ENCODE data around the gene PIAS4.
A peak's percentile ranks its signal among the peaks of the same experiment; 100 is the strongest.

Gene PIAS4

DNA sequence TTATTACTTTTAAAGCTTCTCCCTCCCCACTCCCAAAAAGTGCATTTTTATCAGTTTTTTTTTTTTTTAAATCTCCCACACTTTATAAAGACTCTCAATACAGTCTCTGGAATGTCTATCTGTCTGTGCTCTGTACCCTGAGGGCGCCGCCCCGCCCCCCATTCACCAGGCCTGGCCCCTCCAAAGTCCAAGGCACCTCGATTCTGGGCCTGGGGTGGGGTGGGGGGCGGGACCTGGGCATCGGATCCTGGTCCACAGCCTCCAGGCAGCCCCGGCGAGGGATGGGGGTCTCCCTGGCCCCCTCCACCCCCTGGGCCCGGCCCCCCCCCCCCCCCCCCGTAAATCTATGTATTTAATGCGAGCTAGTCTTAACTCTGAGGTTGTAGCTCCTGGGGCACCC, 35.9 kb downstream of the PIAS4 start:
- Mint-ChIP-seq H3K4me3 (no peak overlapping the region), H3K4me1 (ENCODE audit: low read depth) (peaks cover 2% of the 10 kb centered on the region), H3K27me3 (ENCODE audit: low read depth) (no peaks in the 10 kb centered on the region), H3K9me3 (no peaks in the 10 kb centered on the region), H3K36me3 (ENCODE audit: low read depth) (peaks cover 10% of the 10 kb centered on the region), H3K27ac (no peak overlapping the region)
- no peak for DNase-seq (ENCODE audit: low spot score)

DNA sequence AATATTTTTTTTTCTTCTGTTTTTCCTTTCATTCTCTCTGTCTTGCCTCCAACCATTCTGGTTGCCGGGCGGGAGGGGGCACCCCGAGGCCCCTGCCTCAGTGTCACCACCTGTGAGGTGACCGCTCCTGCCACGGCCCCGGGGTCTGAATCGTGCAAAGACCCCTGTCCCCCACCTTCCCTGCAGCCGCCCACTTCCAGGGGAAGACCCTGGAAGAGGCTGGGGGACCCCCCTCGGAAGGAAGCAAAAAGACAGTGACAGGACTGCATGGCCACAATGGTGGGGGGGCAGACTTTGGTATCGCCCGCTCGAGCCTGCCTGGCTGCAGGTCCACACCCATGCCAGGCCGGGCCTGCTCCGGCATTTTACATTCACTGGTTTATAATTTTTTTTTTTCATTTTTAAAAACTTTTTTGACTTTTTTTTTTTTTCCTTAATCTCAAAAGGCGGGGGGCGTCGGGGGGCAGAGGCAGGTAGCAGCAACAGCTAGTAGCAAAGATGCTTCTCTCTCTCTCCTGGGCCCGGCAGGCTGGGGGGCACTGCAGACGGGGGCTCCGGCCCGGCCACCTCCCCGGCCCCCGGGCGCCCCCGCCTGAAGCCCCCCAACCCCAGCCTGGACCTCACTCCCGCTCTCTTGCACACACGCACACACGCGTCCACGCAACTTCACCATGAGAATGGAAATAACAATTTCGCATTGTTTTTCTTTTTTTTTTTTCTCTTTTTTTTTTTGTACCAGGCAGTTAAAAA, 36.6 kb downstream of the PIAS4 start:
- Mint-ChIP-seq H3K4me3 (no peak overlapping the region), H3K27me3 (ENCODE audit: low read depth) (no peaks in the 10 kb centered on the region), H3K9me3 (no peaks in the 10 kb centered on the region), H3K4me1 (ENCODE audit: low read depth) (peaks cover 2% of the 10 kb centered on the region), H3K36me3 (ENCODE audit: low read depth) (peaks cover 11% of the 10 kb centered on the region), H3K27ac (no peak overlapping the region)
- no peak for DNase-seq (ENCODE audit: low spot score)

DNA sequence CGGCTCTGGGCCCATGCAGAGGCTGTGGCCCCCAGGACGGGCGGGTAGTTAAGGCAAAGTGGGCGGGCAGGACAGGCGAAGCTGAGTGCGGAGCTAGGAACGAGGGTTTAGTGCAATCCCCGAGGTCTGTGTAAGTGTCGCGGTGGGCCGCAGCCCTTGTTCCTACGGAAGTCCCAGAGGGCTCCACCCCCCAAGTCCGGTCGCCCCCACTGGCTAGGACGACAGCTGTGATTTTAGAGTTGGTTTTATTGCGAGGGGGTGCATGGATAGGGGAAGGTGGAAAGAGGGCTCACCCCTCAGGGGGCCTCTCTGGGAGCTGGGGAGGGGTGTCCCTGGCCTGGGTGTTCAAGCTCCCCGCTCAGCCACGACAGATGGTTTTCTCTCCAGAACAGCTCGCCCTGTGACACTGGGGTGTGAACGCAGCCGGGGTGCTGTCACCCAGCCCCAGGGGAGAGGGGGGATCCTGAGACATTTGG, 37.5 kb downstream of the PIAS4 start:
- peaks cover 4% of the 10 kb centered on the region for H3K4me1 Mint-ChIP-seq (ENCODE audit: low read depth)
- H3K4me3 Mint-ChIP-seq = no peak overlapping the region
- H3K9me3 Mint-ChIP-seq = no peaks in the 10 kb centered on the region
- no peak overlapping the region for H3K27ac Mint-ChIP-seq
- H3K27me3 Mint-ChIP-seq (ENCODE audit: low read depth) = no peaks in the 10 kb centered on the region
- DNase-seq (ENCODE audit: low spot score) = no peak
- peaks cover 15% of the 10 kb centered on the region for H3K36me3 Mint-ChIP-seq (ENCODE audit: low read depth)

DNA sequence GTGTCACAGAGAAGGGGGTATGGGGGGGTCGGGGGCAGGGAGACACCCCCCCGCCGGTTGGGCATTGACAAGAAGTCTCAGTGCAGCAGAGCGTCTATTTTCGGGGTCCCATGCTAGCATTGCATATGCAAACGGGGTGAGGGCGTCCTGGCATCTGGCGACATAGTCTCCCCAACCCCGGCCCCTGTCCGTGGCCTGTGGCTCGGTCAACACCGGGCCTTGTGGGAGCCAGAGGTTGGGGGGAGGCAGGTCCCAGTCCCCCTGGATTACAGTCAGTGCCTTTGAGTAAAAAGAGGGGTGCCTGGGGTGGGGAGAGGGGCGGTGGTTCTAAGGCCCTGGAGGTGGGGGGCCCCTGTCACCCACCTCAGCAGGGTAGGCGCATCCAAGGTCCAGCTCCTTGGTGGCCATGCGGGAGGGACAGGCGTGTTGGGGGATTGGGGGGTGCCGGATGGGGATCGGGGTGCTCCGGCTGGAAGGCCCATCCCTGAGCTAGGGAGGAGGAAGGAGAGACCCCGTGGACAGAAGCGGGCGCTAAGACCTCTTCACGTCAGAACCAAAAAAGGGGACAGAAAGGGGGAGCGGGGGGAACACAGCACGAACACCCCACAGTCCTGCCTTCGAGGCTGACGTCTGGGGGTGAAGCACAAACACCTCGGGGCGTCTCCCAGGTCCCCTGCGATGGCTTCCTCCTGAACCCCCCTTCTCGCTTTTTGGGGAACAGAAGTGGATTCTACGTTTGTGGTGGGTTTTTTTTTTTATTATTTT, 38.2 kb downstream of the PIAS4 start:
- DNase-seq (ENCODE audit: low spot score) = no peak
- Mint-ChIP-seq H3K36me3 (ENCODE audit: low read depth) (peaks cover 17% of the 10 kb centered on the region), H3K4me1 (ENCODE audit: low read depth) (peaks cover 2% of the 10 kb centered on the region), H3K27ac (no peak overlapping the region), H3K9me3 (no peaks in the 10 kb centered on the region), H3K4me3 (no peak overlapping the region), H3K27me3 (ENCODE audit: low read depth) (no peaks in the 10 kb centered on the region)

DNA sequence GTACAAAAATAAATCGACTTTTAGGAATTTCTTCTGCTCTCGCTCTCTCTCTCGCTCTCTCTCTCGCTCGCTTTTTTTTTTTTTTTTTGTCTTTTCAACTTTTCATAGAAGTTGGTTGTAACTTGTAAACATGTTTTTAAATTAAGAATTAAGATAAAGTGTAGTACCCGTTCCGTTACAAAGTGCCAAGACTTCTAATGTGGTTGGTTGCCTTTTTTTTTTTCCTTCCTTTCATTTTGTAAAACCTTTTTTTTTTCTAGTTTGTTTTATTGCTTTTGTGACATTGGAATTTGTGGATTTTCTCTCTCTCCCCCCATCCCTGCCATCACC, 38.8 kb downstream of the PIAS4 start:
- Mint-ChIP-seq H3K9me3 (no peaks in the 10 kb centered on the region), H3K36me3 (ENCODE audit: low read depth) (peaks cover 21% of the 10 kb centered on the region), H3K27ac (no peak overlapping the region), H3K27me3 (ENCODE audit: low read depth) (no peaks in the 10 kb centered on the region), H3K4me1 (ENCODE audit: low read depth) (peaks cover 3% of the 10 kb centered on the region), H3K4me3 (no peak overlapping the region)
- DNase-seq (ENCODE audit: low spot score) = no peak

DNA sequence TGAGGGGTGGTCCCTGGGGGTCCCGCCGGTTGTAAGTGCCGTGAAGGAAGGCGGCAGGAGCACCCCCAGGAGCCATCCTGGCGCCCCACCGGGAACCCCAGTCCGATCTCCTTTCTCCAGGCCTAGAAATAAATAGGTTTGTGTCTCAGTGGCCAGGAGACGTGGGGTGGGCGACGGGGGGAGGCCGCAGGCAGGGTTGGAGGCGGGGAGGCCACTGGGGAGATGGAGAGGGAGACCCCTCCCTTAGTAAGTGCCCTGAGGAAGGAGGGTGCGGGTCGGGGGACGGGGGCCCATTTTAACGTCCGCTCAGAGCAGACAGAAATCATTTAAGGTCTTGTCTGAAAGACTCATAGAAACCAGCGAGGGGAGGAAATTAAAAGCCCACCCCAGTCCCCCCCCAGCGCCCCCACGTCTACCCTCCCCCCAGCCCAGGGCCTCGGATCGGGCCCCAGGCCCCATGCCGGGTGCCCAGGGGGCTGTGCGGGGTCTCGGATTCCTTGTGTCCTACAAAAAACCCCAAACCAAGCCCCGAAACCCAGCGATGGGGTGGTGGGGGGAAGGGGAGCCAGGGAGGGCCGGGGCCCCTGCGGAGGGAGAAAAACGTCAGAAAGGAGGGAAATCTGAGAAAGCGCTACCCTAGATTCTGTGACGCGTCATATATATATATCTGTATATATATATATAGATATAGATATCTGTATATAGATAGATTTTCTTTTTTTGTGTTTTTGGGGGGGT, 39.6 kb downstream of the PIAS4 start:
- no peak for DNase-seq (ENCODE audit: low spot score)
- Mint-ChIP-seq H3K9me3 (no peaks in the 10 kb centered on the region), H3K27ac (no peak overlapping the region), H3K4me3 (no peak overlapping the region), H3K27me3 (ENCODE audit: low read depth) (no peaks in the 10 kb centered on the region), H3K36me3 (ENCODE audit: low read depth) (peaks cover 23% of the 10 kb centered on the region), H3K4me1 (ENCODE audit: low read depth) (peaks cover 4% of the 10 kb centered on the region)

DNA sequence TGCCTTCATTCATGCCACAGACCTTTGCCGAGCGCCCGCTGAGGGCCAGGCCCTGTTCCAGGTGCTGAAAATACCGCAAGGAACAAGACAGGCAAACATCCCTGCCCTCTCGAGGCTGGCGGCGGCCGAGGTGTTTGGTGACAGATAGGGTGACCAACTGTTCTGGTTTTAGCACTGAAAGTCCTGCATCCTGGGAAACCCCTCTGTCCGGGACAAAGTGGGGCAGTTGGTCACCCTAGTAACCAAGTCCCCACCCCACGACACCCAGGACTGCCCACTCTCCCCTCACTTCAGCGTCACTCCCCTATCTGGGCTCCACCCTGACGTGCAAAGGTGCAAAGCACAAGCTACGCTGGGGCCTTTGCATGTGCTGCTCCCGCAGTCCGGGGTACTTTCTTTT, 41.9 kb downstream of the PIAS4 start:
- no peaks in the 10 kb centered on the region for H3K9me3 Mint-ChIP-seq
- no peak overlapping the region for H3K4me3 Mint-ChIP-seq
- H3K27me3 Mint-ChIP-seq (ENCODE audit: low read depth) = no peaks in the 10 kb centered on the region
- no peak overlapping the region for H3K27ac Mint-ChIP-seq
- peaks cover 12% of the 10 kb centered on the region for H3K4me1 Mint-ChIP-seq (ENCODE audit: low read depth)
- DNase-seq (ENCODE audit: low spot score) = no peak
- peaks cover 34% of the 10 kb centered on the region for H3K36me3 Mint-ChIP-seq (ENCODE audit: low read depth)

DNA sequence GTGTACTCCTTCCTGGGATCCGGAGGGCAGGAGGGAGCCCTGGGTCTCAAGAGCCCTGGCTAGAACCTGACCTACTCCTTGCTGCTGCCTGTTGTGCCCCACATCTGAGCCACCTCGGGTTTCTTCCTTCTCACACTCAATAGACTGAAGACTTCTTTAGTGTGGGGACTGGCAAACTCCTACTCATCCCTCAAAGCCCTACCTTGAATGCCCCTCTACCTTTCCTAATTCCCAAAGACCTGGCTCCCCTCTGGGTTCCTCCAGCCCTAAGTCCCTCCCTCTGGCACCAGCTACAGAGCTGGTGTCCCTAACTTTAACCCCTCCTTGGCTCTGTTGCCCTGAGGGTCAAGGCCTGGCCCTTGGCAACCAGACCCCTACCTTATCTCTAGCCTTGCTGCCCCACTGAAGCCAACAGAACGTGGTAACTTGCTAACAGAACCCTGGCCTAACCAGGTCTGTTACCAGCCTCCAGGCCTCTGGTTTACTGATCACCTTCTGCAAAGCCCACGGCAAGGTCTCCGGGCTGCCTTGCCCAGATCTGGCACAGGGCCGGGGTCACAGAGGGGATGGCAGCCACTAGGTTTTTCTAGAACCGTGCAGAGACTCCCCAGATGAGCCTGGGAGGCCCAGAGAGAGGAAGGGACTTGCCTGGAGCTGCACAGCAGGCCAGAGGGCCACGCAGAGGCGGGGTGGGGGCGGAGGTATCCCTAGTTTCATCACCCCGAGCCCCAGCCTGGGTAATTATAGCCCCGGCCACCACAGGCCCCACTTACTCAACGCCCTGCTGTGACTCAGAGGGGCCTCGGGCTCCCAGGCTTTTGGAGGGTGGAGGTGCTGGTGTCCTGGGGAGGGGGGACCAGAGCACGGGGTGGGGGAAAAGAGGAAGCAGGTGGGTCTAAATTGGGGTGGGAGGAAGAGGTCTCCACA, 43.9 kb downstream of the PIAS4 start:
- peak; percentile 45 for DNase-seq (ENCODE audit: low spot score)
- H3K4me3 Mint-ChIP-seq = no peak overlapping the region
- H3K9me3 Mint-ChIP-seq = no peaks in the 10 kb centered on the region
- no peaks in the 10 kb centered on the region for H3K27me3 Mint-ChIP-seq (ENCODE audit: low read depth)
- peak overlapping the region; percentile 55 for H3K27ac Mint-ChIP-seq
- peaks cover 12% of the 10 kb centered on the region for H3K4me1 Mint-ChIP-seq (ENCODE audit: low read depth)
- peaks cover 42% of the 10 kb centered on the region for H3K36me3 Mint-ChIP-seq (ENCODE audit: low read depth)

DNA sequence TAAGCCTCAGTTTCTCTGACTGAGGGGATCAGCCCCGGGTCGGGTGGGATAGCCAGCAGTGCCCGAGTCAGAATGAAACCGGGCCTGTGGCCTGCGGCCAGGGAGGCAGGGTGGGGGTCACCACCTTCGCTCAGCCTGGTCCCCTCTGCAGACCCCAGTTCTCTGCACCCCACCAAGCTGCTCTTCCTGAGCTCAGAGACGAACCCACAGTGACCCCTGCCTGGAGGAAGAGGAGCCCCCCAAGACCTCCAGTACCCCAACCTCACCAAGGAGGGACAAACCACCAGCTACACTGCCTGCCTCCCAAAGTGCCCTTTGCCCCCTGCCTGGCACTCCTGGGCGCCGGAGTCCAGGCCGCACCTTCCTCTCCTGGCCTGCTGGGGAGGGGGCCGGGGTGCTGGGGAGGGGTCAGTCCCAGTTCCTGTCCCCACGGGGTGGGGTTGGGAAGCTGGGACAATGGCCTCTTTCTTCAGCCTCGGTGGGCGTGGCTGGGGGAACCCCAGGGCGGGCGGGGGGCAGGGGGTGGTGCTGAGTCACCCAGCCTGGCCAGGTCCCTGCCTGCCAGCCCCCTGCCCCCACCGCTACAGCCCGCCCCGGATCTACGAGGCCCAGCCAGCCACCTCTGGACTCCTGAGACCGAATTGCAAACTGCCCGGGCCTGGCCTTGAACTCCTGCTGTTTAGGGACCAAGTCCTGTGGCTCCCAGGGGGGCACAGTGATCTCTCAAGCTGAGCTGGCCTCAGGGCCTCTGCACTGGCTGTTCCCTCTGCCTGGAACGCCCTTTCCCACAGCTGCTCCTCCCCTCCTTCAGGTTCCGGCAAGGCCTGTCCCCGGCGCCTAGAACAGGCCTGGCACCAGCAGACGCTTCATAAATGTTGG, 44.8 kb downstream of the PIAS4 start:
- H3K4me1 Mint-ChIP-seq (ENCODE audit: low read depth) = peaks cover 12% of the 10 kb centered on the region
- no peaks in the 10 kb centered on the region for H3K27me3 Mint-ChIP-seq (ENCODE audit: low read depth)
- H3K36me3 Mint-ChIP-seq (ENCODE audit: low read depth) = peaks cover 43% of the 10 kb centered on the region
- H3K9me3 Mint-ChIP-seq = no peaks in the 10 kb centered on the region
- no peak overlapping the region for H3K4me3 Mint-ChIP-seq
- no peak for DNase-seq (ENCODE audit: low spot score)
- H3K27ac Mint-ChIP-seq = no peak overlapping the region

DNA sequence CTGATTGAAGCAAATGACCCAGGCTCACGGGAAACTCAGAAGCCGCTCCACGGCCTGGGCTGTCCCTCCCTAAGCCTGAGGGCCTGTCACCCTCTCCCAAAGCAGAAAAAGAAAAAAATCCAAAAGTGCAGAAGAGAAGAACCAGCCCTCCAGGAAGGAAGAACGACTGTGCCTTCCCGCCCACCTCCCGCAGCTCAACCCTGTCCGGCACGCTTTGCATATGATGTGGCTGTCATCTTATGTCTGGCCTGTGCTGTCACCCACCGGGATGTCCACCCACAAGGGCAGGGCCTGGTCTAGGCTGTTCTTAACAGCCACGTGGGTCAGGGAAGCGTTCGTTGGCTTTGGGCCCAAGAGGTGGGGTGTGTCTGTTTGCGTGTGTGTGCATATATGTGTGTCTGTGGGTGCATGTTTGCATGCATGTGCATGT, 45.5 kb downstream of the PIAS4 start:
- Mint-ChIP-seq H3K27me3 (ENCODE audit: low read depth) (no peaks in the 10 kb centered on the region), H3K27ac (no peak overlapping the region), H3K9me3 (no peaks in the 10 kb centered on the region), H3K4me1 (ENCODE audit: low read depth) (peaks cover 14% of the 10 kb centered on the region), H3K36me3 (ENCODE audit: low read depth) (peaks cover 43% of the 10 kb centered on the region), H3K4me3 (no peak overlapping the region)
- DNase-seq (ENCODE audit: low spot score) = no peak

DNA sequence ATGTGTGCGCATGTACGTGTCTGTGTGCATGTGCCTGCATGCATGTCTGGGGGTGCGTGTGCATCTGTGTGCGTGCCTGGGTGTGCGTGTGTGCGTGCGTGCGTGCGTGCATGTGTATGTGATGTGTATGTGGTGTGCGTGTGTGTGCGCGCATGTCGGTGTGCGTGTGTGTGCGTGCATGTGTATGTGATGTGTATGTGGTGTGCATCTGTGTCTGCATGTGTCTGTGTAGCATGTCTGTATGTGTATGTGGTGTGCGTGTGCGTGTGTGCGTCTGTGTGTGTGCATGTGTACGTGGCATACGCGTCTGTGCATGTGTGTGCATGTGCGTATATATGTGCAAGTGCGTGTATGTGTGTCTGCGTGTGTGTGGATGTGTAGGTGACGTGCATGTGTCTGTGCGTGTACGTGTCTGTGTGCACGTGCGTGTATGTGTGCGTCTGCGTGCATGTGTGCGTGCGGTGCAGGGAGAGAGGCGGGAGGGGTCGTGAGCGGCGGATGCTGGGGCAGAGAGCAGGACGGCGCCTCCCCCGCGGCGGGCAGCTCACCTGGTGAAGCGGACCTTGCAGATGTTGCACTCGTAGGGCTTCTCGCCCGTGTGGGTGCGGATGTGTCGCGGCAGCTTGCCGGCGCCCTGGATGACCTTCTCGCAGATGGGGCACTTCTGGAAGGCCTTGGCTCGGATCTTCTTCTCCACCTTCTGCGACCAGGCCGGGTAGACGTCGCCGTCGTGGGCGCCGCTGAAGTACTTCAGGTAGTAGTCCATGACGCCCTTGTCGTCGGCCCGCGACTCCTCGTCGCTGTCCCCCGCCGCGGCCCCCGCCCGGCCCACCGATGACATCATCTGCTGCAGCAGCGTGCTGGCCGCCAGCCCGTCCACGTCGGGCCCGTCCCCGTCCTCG, 46.1 kb downstream of the PIAS4 start:
- no peak overlapping the region for H3K27ac Mint-ChIP-seq
- H3K9me3 Mint-ChIP-seq = no peaks in the 10 kb centered on the region
- no peak overlapping the region for H3K4me3 Mint-ChIP-seq
- H3K27me3 Mint-ChIP-seq (ENCODE audit: low read depth) = no peaks in the 10 kb centered on the region
- no peak for DNase-seq (ENCODE audit: low spot score)
- peaks cover 14% of the 10 kb centered on the region for H3K4me1 Mint-ChIP-seq (ENCODE audit: low read depth)
- peaks cover 43% of the 10 kb centered on the region for H3K36me3 Mint-ChIP-seq (ENCODE audit: low read depth)
